ENCODE data around the gene TPO.

Gene TPO

GRCh38 chr2:1451422-1451821 is 38.2 kb downstream of the TPO start:
- no peak for DNase-seq

GRCh38 chr2:1453561-1453960 is 40.3 kb downstream of the TPO start:
- no peak for DNase-seq

GRCh38 chr2:1454346-1454745 is 41.1 kb downstream of the TPO start:
- no peak for DNase-seq

- no peak for DNase-seq
Measured at GRCh38 chr2:1455466-1455865, 42.2 kb downstream of the TPO start.

- DNase-seq, result no peak
Measured at GRCh38 chr2:1458432-1458831, 45.2 kb downstream of the TPO start.

- no peak for DNase-seq
Measured at GRCh38 chr2:1459727-1460126, 46.5 kb downstream of the TPO start.

GRCh38 chr2:1460851-1461418 is 47.7 kb downstream of the TPO start:
- no peak for DNase-seq

GRCh38 chr2:1461507-1462390 is 48.5 kb downstream of the TPO start:
- no peak for DNase-seq

GRCh38 chr2:1462994-1463393 is 49.7 kb downstream of the TPO start:
- no peak for DNase-seq

GRCh38 chr2:1472350-1472749 is 59.1 kb downstream of the TPO start:
- DNase-seq, result no peak

GRCh38 chr2:1476617-1477195 is 63.4 kb downstream of the TPO start:
- DNase-seq, result no peak

- DNase-seq, result no peak
Measured at GRCh38 chr2:1477196-1478040, 64.2 kb downstream of the TPO start.

GRCh38 chr2:1478311-1479305 is 65.3 kb downstream of the TPO start:
- DNase-seq, result no peak

GRCh38 chr2:1479346-1479745 is 66.1 kb downstream of the TPO start:
- no peak for DNase-seq

- DNase-seq, result no peak
Measured at GRCh38 chr2:1480671-1481076, 67.4 kb downstream of the TPO start.

GRCh38 chr2:1481406-1482252 is 68.4 kb downstream of the TPO start:
- no peak for DNase-seq

GRCh38 chr2:1482253-1482675 is 69.0 kb downstream of the TPO start:
- DNase-seq, result no peak

GRCh38 chr2:1482981-1483380 is 69.7 kb downstream of the TPO start:
- no peak for DNase-seq

- no peak for DNase-seq
Measured at GRCh38 chr2:1483551-1483950, 70.3 kb downstream of the TPO start.

- no peak for DNase-seq
Measured at GRCh38 chr2:1484131-1484884, 71.0 kb downstream of the TPO start.
